ENCODE measurements around the gene C1QTNF5. TPM values are rescaled to one million over a fixed set of nuclear protein-coding genes. Genes with fewer than 3 reads are reported as not detected.

Gene C1QTNF5
- total RNA-seq, 1 donor from 2014 or later: 1.3 TPM

GRCh38 chr11:119369132-119369925 lies 28.6 kb upstream of the C1QTNF5 start:
- no peak overlapping the region for H3K4me3 ChIP-seq (ENCODE audit: low read depth, low read length)
- H3K36me3 ChIP-seq (ENCODE audit: control insufficient read depth, insufficient read depth, low read length): no peaks in the 10 kb centered on the region
- FAIRE-seq (no peak), DNase-seq (ENCODE audit: low read depth) (no peak)
- no peak for TF ChIP-seq CTCF (IDR thresholded peaks at IDR 0.05; ENCODE audit: insufficient read depth, low read length, severe bottlenecking)
- no peaks in the 10 kb centered on the region for H3K27me3 ChIP-seq (ENCODE audit: control insufficient read depth, insufficient read depth, low read length)

GRCh38 chr11:119368121-119369034 lies 27.7 kb upstream of the C1QTNF5 start:
- Histone ChIP-seq H3K36me3 (ENCODE audit: control insufficient read depth, insufficient read depth, low read length) (no peaks in the 10 kb centered on the region), H3K27me3 (ENCODE audit: control insufficient read depth, insufficient read depth, low read length) (no peaks in the 10 kb centered on the region), H3K4me3 (ENCODE audit: low read depth, low read length) (no peak overlapping the region)
- TF ChIP-seq CTCF (IDR thresholded peaks at IDR 0.05; ENCODE audit: insufficient read depth, low read length, severe bottlenecking): no peak
- FAIRE-seq (no peak), DNase-seq (ENCODE audit: low read depth) (no peak)

- no peak for TF ChIP-seq CTCF (IDR thresholded peaks at IDR 0.05; ENCODE audit: insufficient read depth, low read length, severe bottlenecking)
- no peaks in the 10 kb centered on the region for H3K27me3 ChIP-seq (ENCODE audit: control insufficient read depth, insufficient read depth, low read length)
- H3K4me3 ChIP-seq (ENCODE audit: low read depth, low read length): no peak overlapping the region
- no peak for FAIRE-seq
- H3K36me3 ChIP-seq (ENCODE audit: control insufficient read depth, insufficient read depth, low read length): no peaks in the 10 kb centered on the region
- no peak for DNase-seq (ENCODE audit: low read depth)
These were observed 27.0 kb upstream of the C1QTNF5 start for GRCh38 chr11:119367661-119368120.

GRCh38 chr11:119366690-119367620 lies 26.3 kb upstream of the C1QTNF5 start:
- Histone ChIP-seq H3K4me3 (ENCODE audit: low read depth, low read length) (no peak overlapping the region), H3K27me3 (ENCODE audit: control insufficient read depth, insufficient read depth, low read length) (no peaks in the 10 kb centered on the region), H3K36me3 (ENCODE audit: control insufficient read depth, insufficient read depth, low read length) (no peaks in the 10 kb centered on the region)
- FAIRE-seq (no peak), DNase-seq (ENCODE audit: low read depth) (no peak)
- TF ChIP-seq CTCF (IDR thresholded peaks at IDR 0.05; ENCODE audit: insufficient read depth, low read length, severe bottlenecking): no peak

GRCh38 chr11:119365071-119365591 lies 24.4 kb upstream of the C1QTNF5 start:
- DNase-seq (ENCODE audit: low read depth) (no peak), FAIRE-seq (no peak)
- no peak overlapping the region for H3K4me3 ChIP-seq (ENCODE audit: low read depth, low read length)
- H3K27me3 ChIP-seq (ENCODE audit: control insufficient read depth, insufficient read depth, low read length): no peaks in the 10 kb centered on the region
- no peak for TF ChIP-seq CTCF (IDR thresholded peaks at IDR 0.05; ENCODE audit: insufficient read depth, low read length, severe bottlenecking)
- no peaks in the 10 kb centered on the region for H3K36me3 ChIP-seq (ENCODE audit: control insufficient read depth, insufficient read depth, low read length)

All from bronchial epithelial cell (primary cell).